SK-N-MC (cell line): ENCODE data around the gene IL1R1.

Experiments
- DNase-seq: peaks from one replicate; pipeline ENCODE4 v3.0.0-alpha.2; 2011; ENCODE audit warnings: low read depth, low spot score
- H3K27ac ChIP-seq: fragments of 200-600 bp; sonication (generic); 2 replicates; pipeline ENCODE4 v1.5.1; 2016; ENCODE audit warnings: mixed run types
- H3K36me3 ChIP-seq: fragments of 200-600 bp; sonication (generic); 2 replicates; pipeline ENCODE4 v1.6.1; 2017; ENCODE audit warnings: antibody characterized with exemption, low read length, mixed read lengths; ENCODE audit not compliant: insufficient read depth
- H3K4me3 ChIP-seq: fragments of 200-600 bp; sonication (generic); 2 replicates; pipeline ENCODE4 v1.5.1; 2016
- H3K9ac ChIP-seq: fragments of 200-600 bp; sonication (generic); 2 replicates; pipeline ENCODE4 v1.8.0; 2017; ENCODE audit warnings: mixed run types, mixed read lengths; ENCODE audit not compliant: insufficient read length
- H3K9me3 ChIP-seq: fragments of 200-600 bp; sonication (generic); 2 replicates; pipeline ENCODE4 v1.6.1; 2017; ENCODE audit warnings: low read depth, mild to moderate bottlenecking, antibody characterized with exemption, low read length, moderate library complexity, mixed read lengths
- EZH2 ChIP-seq: fragments of 200-600 bp; sonication (generic); IDR thresholded peaks from one replicate; pipeline ENCODE4 v1.6.1; 2017; ENCODE audit warnings: antibody characterized with exemption
- FOXP2 ChIP-seq: optimal IDR thresholded peaks from 2 replicates; pipeline ENCODE3; 2011; ENCODE audit warnings: mild to moderate bottlenecking, moderate library complexity; ENCODE audit not compliant: insufficient read depth; ENCODE audit errors: extremely low read length, control extremely low read depth
- POLR2AphosphoS5 ChIP-seq: IDR thresholded peaks from 2 replicates; pipeline ENCODE4 v1.6.1; 2012; ENCODE audit warnings: mild to moderate bottlenecking, low read depth, low read length, borderline replicate concordance

The IL1R1 gene

DNA sequence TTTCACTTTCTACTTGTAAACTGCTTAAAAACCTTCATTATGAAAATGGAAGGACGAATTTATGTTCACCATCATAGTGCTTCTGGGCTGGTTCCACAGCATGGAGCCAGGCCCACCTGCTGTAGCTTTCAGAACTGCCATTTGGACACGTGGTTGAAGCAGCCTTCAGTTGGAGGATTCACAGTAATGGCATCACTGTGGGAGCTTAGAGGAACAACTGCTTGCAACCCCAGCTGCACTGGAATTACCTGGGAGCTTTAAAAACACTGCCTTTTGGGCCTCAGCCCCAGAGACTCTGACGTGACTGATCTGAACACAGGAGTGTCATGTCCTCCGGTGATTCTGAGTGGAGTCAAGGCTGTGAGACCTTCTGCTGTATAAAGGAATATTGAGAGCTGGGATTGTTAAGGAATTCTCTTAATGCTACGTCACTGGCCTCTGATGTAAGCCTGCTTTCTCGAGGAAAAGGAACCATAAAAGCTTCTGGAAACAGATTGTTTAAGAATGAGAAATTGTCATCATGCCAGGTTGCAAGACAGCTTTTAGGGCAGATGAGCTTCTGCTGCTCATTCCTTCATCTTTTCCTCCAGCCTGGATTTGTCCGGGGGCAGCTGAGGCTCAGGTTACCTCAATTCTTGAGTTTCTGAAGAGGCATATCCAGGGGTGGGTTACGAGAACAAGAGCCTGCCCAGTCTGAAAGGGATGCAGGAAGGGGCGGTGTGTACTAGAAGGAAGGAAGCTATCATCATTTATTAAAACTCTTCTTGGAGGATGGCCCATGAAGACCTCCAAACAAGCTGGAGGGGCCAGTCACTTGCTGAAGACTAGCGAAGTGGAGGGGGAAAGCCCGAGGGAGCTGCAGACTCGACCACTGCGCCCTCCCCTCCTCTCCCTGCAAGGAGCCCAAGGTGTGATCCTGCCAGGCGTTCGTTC, 1.3 kb upstream of the IL1R1 start:
- Histone ChIP-seq H3K27ac (no peak overlapping the region), H3K9ac (no peak overlapping the region), H3K36me3 (no peaks in the 10 kb centered on the region), H3K4me3 (no peak overlapping the region), H3K9me3 (no peaks in the 10 kb centered on the region)
- no peak for DNase-seq
- TF ChIP-seq FOXP2: no peak
- no peak for TF ChIP-seq POLR2AphosphoS5
- no peak for TF ChIP-seq EZH2

- H3K9ac ChIP-seq: no peak overlapping the region
Measured at GRCh38 chr2:102142829-102143449, 393 bp downstream of the IL1R1 start.

DNA sequence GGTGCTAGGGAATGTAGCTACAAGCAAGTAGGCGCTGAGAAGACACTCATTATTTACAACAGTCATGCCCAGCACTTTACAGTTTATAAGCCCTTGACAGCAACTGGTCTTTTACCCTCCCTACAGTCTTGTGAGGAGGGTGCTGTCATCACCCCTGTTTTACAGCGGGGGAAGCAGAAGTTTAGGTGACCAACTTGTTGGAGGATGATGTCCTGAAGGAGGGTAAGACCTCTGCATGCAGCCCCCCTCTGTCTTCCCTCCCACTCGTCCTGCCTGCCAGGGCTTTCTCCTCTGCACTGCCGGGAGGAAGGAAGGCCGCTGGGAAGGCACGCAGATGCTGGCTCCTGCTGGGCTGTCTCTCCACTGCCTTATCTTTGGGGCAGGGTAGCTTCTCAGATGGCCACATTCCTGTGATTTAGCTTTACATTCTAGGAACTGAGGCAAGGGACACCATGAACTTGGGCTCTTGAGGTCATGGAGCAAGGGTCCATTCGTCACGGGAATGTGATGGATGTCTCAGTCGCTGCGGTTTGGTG, 972 bp downstream of the IL1R1 start:
- Histone ChIP-seq H3K36me3 (no peaks in the 10 kb centered on the region), H3K27ac (no peak overlapping the region), H3K9ac (no peak overlapping the region), H3K9me3 (no peaks in the 10 kb centered on the region), H3K4me3 (no peak overlapping the region)
- no peak for DNase-seq
- no peak for TF ChIP-seq EZH2
- no peak for TF ChIP-seq FOXP2
- no peak for TF ChIP-seq POLR2AphosphoS5

More at GRCh38 chr2:102142829-102143449, 393 bp downstream of the IL1R1 start:
- no peak for DNase-seq
- H3K4me3 ChIP-seq: no peak overlapping the region
- H3K36me3 ChIP-seq: no peaks in the 10 kb centered on the region
- H3K27ac ChIP-seq: no peak overlapping the region
- no peak for TF ChIP-seq POLR2AphosphoS5
- no peak for TF ChIP-seq FOXP2
- no peak for TF ChIP-seq EZH2
- no peaks in the 10 kb centered on the region for H3K9me3 ChIP-seq

- H3K4me3 ChIP-seq: no peak overlapping the region
Measured at GRCh38 chr2:102144128-102144527, 1.6 kb downstream of the IL1R1 start.

DNA sequence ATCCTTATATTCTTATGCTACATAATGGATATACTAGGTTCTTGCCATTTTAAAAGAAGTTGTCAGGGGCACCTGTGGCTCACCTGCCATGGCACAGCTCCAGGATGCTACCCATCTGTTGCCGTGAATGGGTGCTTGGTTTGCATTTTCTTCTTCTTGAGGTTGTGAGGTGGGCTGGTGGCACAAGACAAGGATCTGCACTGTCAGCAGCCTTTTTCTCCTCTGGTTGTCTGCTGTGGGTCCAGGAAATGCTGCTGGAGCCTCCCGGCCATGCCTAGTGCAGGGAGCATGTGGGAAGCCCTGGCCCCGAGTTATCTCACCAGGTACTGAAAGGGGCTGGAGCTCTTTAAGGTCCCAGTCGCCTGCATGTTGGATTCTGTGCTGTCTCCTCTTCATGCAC, 2.6 kb downstream of the IL1R1 start:
- TF ChIP-seq FOXP2 (no peak), EZH2 (no peak), POLR2AphosphoS5 (no peak)

More at GRCh38 chr2:102144128-102144527, 1.6 kb downstream of the IL1R1 start:
- no peak for DNase-seq
- Histone ChIP-seq H3K36me3 (no peaks in the 10 kb centered on the region), H3K9me3 (no peaks in the 10 kb centered on the region), H3K9ac (no peak overlapping the region), H3K27ac (no peak overlapping the region)
- TF ChIP-seq EZH2 (no peak), POLR2AphosphoS5 (no peak), FOXP2 (no peak)

DNA sequence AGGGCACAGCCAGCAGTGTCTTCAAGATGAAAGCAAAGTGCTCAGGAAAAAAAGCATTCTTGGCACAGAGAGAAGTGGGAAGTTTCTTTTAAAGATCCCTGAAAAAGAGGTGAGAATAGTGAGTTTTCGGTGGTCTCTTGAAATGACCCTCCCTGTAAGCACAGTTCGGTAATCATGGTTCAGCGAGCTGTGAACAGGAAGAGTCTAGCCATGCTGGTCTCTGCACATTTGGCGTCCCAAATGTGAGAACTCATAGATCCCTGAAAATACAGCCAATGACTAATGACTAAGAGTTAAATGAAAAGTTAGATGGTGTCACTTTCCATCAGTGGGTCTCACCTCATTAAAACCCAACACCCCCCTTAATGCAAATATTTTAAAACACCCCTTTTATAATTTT, 3.4 kb downstream of the IL1R1 start:
- no peak overlapping the region for H3K4me3 ChIP-seq
- no peaks in the 10 kb centered on the region for H3K36me3 ChIP-seq
- no peak overlapping the region for H3K27ac ChIP-seq
- no peak overlapping the region for H3K9ac ChIP-seq
- TF ChIP-seq FOXP2: no peak
- no peak for TF ChIP-seq EZH2
- TF ChIP-seq POLR2AphosphoS5: no peak
- no peaks in the 10 kb centered on the region for H3K9me3 ChIP-seq
- DNase-seq: no peak

More for the DNA sequence above, 2.6 kb downstream of the IL1R1 start:
- no peaks in the 10 kb centered on the region for H3K9me3 ChIP-seq
- no peak for DNase-seq
- H3K36me3 ChIP-seq: no peaks in the 10 kb centered on the region
- H3K27ac ChIP-seq: no peak overlapping the region
- H3K4me3 ChIP-seq: no peak overlapping the region
- no peak overlapping the region for H3K9ac ChIP-seq

- Histone ChIP-seq H3K9ac (no peak overlapping the region), H3K36me3 (no peaks in the 10 kb centered on the region), H3K27ac (no peak overlapping the region), H3K9me3 (no peaks in the 10 kb centered on the region), H3K4me3 (no peak overlapping the region)
- DNase-seq: no peak
- no peak for TF ChIP-seq POLR2AphosphoS5
- no peak for TF ChIP-seq EZH2
- no peak for TF ChIP-seq FOXP2
Measured at GRCh38 chr2:102147935-102148334, 5.4 kb downstream of the IL1R1 start.

DNA sequence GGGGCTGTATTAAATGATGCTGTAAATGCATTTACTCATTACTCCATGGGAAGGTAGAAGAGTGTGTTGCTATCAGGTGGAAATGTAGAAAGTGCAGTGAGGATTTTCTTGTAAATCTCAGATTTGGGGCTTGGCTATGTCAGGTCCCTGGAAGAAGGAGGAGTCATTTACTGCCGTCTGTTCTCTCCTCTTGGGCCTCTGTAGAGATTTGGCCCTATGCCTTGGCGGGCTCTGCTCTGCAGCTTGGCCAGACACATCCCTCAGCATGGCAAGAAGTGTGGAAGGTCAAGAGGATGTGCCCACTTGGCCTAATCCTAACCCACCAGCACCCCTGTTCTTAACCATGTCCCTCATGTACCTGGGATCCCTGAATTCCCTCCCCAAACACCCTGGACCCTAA, 6.7 kb downstream of the IL1R1 start:
- Histone ChIP-seq H3K27ac (no peak overlapping the region), H3K36me3 (no peaks in the 10 kb centered on the region), H3K4me3 (no peak overlapping the region), H3K9me3 (no peaks in the 10 kb centered on the region), H3K9ac (no peak overlapping the region)
- no peak for TF ChIP-seq EZH2
- no peak for TF ChIP-seq POLR2AphosphoS5
- no peak for DNase-seq
